K562 (cell line): ENCODE measurements around the gene SNAP23. TPM values are rescaled to one million over a fixed set of nuclear protein-coding genes. Genes with fewer than 3 reads are reported as not detected.

ENCODE experiments used
- ATF1 ChIP-seq, 2 experiments: fragments of 450-650 bp in 1 of 2; IDR thresholded peaks; 2 replicates each; pipeline ENCODE4 v1.6.1; 2016; ENCODE audit warnings: missing compliant biosample characterization in 1 of 2, missing genetic modification characterization in 1 of 2
- CREB1 ChIP-seq, 2 experiments: sonication (generic) in 1 of 2; formaldehyde crosslinking in 1 of 2; IDR thresholded peaks; 2 replicates each; pipeline versions ENCODE4 v1.6.1 to v1.8.0; 2012 to 2022; ENCODE audit warnings: inconsistent platforms in 1 of 2, mild to moderate bottlenecking in 1 of 2, missing genetic modification reagents in 1 of 2, moderate library complexity in 1 of 2
- CREB3 ChIP-seq: fragments of 450-650 bp; conservative IDR thresholded peaks from 2 replicates; pipeline ENCODE4 v1.6.1; 2016; ENCODE audit warnings: missing genetic modification characterization, low read depth, mild to moderate bottlenecking, missing compliant biosample characterization, moderate library complexity
- ETV5 ChIP-seq: sonication (generic); formaldehyde crosslinking; IDR thresholded peaks from 2 replicates; pipeline ENCODE4 v1.4.0; 2020; ENCODE audit warnings: low read depth, mild to moderate bottlenecking, missing genetic modification reagents
- EZH2 ChIP-seq: IDR thresholded peaks from 2 replicates; pipeline ENCODE4 v1.6.1; 2012; ENCODE audit warnings: low read depth, mild to moderate bottlenecking, inconsistent platforms, low read length, borderline replicate concordance
- MLX ChIP-seq, 2 experiments: fragments of 450-650 bp in 1 of 2; sonication (generic) in 1 of 2; formaldehyde crosslinking; conservative IDR thresholded peaks; 2 replicates each; pipeline versions ENCODE4 v1.4.0 to v1.8.1; 2020 to 2022; ENCODE audit warnings: mild to moderate bottlenecking in 1 of 2, missing genetic modification reagents in 1 of 2
- PPARD ChIP-seq: fragments of 250-450 bp; sonication (Bioruptor Pico); IDR thresholded peaks from 2 replicates; pipeline ENCODE4 v1.8.0; 2022; ENCODE audit warnings: inconsistent platforms, mild to moderate bottlenecking, moderate library complexity
- RBM15 ChIP-seq: fragments of 200-400 bp; formaldehyde crosslinking; IDR thresholded peaks from 2 replicates; pipeline ENCODE4 v1.6.1; 2018; ENCODE audit warnings: mild to moderate bottlenecking, low read length, moderate library complexity; ENCODE audit not compliant: insufficient read depth
- TEAD4 ChIP-seq, 2 experiments: sonication (generic) in 1 of 2; formaldehyde crosslinking in 1 of 2; IDR thresholded peaks; 2 replicates each; pipeline versions ENCODE4 v1.6.1 to v1.8.0; 2012 to 2022; ENCODE audit warnings: borderline replicate concordance in 1 of 2, inconsistent platforms in 1 of 2, low read length in 1 of 2, mild to moderate bottlenecking in 1 of 2, missing genetic modification reagents in 1 of 2
- THAP12 ChIP-seq: fragments of 250-450 bp; sonication (Bioruptor Pico); IDR thresholded peaks from 2 replicates; pipeline ENCODE4 v1.9.0; 2021; ENCODE audit warnings: mild to moderate bottlenecking, inconsistent platforms
- ZBTB1 ChIP-seq: sonication (generic); formaldehyde crosslinking; IDR thresholded peaks from 2 replicates; pipeline ENCODE4 v1.8.1; 2023; ENCODE audit warnings: missing genetic modification reagents, low read depth, mild to moderate bottlenecking, borderline replicate concordance
- ZNF133 ChIP-seq: fragments of 250-450 bp; sonication (Bioruptor Pico); IDR thresholded peaks from 2 replicates; pipeline ENCODE4 v1.4.0; 2020; ENCODE audit warnings: mild to moderate bottlenecking
- ZNF197 ChIP-seq: fragments of 200-800 bp; sonication (Bioruptor generic); IDR thresholded peaks from 2 replicates; pipeline ENCODE4 v1.6.1; 2016; ENCODE audit warnings: low read depth, missing genetic modification characterization, missing compliant biosample characterization
- ZNF239 ChIP-seq: fragments of 250-450 bp; sonication (Bioruptor Pico); IDR thresholded peaks from 2 replicates; pipeline ENCODE4 v1.4.0; 2020; ENCODE audit warnings: mild to moderate bottlenecking
- polyA plus RNA-seq, 8 experiments: library from polyadenylated mRNA; depleted of rRNA in 4 of 8; stranded (reverse) in 5 of 8; unstranded in 3 of 8; fragments of >200 nt; fragmentation: Nextera tagmentation in 2 of 8; fragmentation: Illumina TruSeq in 1 of 8; extraction: Ambion mirVana in 2 of 8; extraction: Trizol in 1 of 8; gene quantifications; 2 replicates each; pipeline versions ENCODE4 v1.2.1 to v1.2.3, GENCODE V29; 2011 to 2014; ENCODE audit warnings: inconsistent platforms in 1 of 8, missing spikeins in 1 of 8
- total RNA-seq, 7 experiments: library from RNA; depleted of rRNA in 6 of 7; stranded (reverse); fragments of >200 nt in 6 of 7; fragmentation: Illumina TruSeq in 2 of 7; extraction: Trizol in 2 of 7; gene quantifications; 2 replicates each; pipeline versions ENCODE4 v1.2.1 to v1.2.3, GENCODE V29; 2011 to 2021; ENCODE audit warnings: low replicate concordance in 1 of 7

The SNAP23 gene
- total and polyA plus RNA-seq, 9 of the 15 experiments (the other 6 are each of a cell fraction or from before 2014, with no cell fraction given): 78.9 to 168 (median 117) TPM

- TF ChIP-seq ATF1 (CRISPR knock-in tag; IDR thresholded peaks at IDR 0.05) (no peak), ATF1 (tag; IDR thresholded peaks at IDR 0.05) (no peak), PPARD (no peak), ZNF197 (CRISPR knock-in tag) (no peak), CREB1 (IDR thresholded peaks at IDR 0.05) (no peak), CREB1 (CRISPR knock-in tag; IDR thresholded peaks at IDR 0.05) (no peak), MLX (CRISPR knock-in tag; conservative IDR thresholded peaks at IDR 0.05) (no peak), ZNF239 (CRISPR knock-in tag) (no peak), ZBTB1 (no peak), THAP12 (CRISPR knock-in tag) (no peak), TEAD4 (IDR thresholded peaks at IDR 0.05; ENCODE audit: low read length) (no peak), TEAD4 (CRISPR knock-in tag; IDR thresholded peaks at IDR 0.05; ENCODE audit: borderline replicate concordance) (no peak), ZNF133 (CRISPR knock-in tag) (no peak), EZH2 (no peak), ETV5 (no peak), CREB3 (tag) (no peak), RBM15 (no peak)
Observed at GRCh38 chr15:42483677-42484076, 11.8 kb upstream of the SNAP23 start (continued).
